Measurements from ENCODE around the gene EHBP1. TPM values are rescaled to one million over a fixed set of nuclear protein-coding genes. Genes with fewer than 3 reads are reported as not detected.

The EHBP1 gene
- total RNA-seq, 4 donors from 2014 or later: 11.1 to 19.0 (median 15.4) TPM

GRCh38 chr2:62938126-62938525 is 232.6 kb downstream of the EHBP1 start:
- no peak overlapping the region for H3K27ac ChIP-seq
- in situ Hi-C loops (cut with MboI; ENCODE audit: low sequenced_read_pairs in 4 of 4): no loop called here
- ATAC-seq: no peak
- intact Hi-C loops (cut with DNase I; ENCODE audit: low total_unique reads): no loop called here
- H3K36me3 ChIP-seq: no peaks in the 10 kb centered on the region
- no peaks in the 10 kb centered on the region for H3K27me3 ChIP-seq
- H3K9me3 ChIP-seq: no peaks in the 10 kb centered on the region
- no peak for DNase-seq
- H3K4me3 ChIP-seq: no peak overlapping the region
- H3K4me1 ChIP-seq: no peaks in the 10 kb centered on the region
- no peak for TF ChIP-seq POLR2A (IDR thresholded peaks at IDR 0.05)
- TF ChIP-seq, protein P1, sequence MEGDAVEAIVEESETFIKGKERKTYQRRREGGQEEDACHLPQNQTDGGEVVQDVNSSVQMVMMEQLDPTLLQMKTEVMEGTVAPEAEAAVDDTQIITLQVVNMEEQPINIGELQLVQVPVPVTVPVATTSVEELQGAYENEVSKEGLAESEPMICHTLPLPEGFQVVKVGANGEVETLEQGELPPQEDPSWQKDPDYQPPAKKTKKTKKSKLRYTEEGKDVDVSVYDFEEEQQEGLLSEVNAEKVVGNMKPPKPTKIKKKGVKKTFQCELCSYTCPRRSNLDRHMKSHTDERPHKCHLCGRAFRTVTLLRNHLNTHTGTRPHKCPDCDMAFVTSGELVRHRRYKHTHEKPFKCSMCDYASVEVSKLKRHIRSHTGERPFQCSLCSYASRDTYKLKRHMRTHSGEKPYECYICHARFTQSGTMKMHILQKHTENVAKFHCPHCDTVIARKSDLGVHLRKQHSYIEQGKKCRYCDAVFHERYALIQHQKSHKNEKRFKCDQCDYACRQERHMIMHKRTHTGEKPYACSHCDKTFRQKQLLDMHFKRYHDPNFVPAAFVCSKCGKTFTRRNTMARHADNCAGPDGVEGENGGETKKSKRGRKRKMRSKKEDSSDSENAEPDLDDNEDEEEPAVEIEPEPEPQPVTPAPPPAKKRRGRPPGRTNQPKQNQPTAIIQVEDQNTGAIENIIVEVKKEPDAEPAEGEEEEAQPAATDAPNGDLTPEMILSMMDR (IDR thresholded peaks at IDR 0.05 in 4 of 5, conservative IDR thresholded peaks at IDR 0.05 in 1 of 5): no peak

DNA sequence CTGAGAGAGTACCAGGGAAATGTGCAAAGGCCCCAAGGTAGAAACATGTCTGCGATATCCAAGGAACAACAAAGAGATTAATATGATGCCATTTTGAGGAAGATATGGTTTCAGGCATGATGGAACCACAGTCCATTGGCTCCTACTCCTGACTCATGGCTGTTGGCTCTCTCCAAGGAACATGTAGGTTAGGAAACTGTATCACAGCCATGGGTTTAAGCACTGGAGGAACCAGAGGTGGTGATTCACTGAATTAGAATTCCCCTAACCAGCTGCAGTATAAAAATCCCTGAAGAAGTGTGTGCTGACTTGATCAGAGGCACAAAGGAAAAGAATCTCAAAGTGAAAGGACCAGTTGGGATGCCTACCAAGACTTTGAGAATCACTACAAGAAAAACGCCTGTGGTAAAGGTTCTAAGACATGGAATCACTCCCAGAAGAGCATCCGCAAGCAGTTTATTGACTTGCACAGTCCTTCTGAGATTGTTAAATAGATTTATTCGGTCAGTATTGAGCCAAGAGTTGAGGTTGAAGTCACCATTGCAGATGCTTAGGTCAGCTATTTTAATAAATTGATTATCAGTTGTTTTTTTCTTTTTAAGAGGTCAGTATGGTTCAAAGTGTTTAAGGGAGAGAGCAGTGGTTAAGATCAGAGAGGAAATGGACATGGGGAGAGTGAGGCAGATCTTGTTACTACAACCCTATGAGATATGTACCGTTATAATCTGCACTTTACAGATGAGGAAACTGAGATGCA is 234.4 kb downstream of the EHBP1 start:
- no peak for TF ChIP-seq POLR2A (IDR thresholded peaks at IDR 0.05)
- TF ChIP-seq, protein P1 (IDR thresholded peaks at IDR 0.05 in 4 of 5, conservative IDR thresholded peaks at IDR 0.05 in 1 of 5): no peak
- Histone ChIP-seq H3K36me3 (peaks cover 0 to 6% of the 10 kb centered on the region in 2 donors), H3K27ac (no peak overlapping the region), H3K4me3 (no peak overlapping the region), H3K9me3 (no peaks in the 10 kb centered on the region), H3K27me3 (no peaks in the 10 kb centered on the region), H3K4me1 (no peaks in the 10 kb centered on the region)
- no peak for DNase-seq
- ATAC-seq: no peak
- intact Hi-C loops (cut with DNase I; ENCODE audit: low total_unique reads) (no loop called here), in situ Hi-C loops (cut with MboI; ENCODE audit: low sequenced_read_pairs in 4 of 4) (no loop called here)

DNA sequence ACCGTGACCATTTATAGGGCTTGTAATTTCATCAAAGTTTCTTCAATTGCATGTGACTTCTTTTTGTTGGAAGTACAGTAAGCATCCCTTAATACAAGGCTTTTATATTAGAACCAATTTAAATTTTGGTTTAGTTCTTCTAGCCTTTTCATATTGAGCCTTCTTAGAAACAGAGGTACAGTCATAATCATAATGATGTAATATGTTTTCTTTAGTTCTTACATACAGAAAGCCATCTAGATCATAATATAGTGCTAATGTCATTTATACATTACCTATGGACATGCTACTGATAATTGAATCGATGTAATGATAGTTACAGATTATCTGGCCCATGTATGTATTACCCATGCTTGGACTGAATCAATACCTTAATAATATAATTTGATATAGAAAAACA is 235.2 kb downstream of the EHBP1 start:
- no peaks in the 10 kb centered on the region for H3K27me3 ChIP-seq
- TF ChIP-seq, protein P1 (IDR thresholded peaks at IDR 0.05 in 4 of 5, conservative IDR thresholded peaks at IDR 0.05 in 1 of 5): no peak
- TF ChIP-seq POLR2A (IDR thresholded peaks at IDR 0.05): no peak
- ATAC-seq (no peak), DNase-seq (no peak)
- H3K4me3 ChIP-seq: no peak overlapping the region
- no peak overlapping the region for H3K27ac ChIP-seq
- no peaks in the 10 kb centered on the region for H3K4me1 ChIP-seq
- intact Hi-C loops (cut with DNase I; ENCODE audit: low total_unique reads) (no loop called here), in situ Hi-C loops (cut with MboI; ENCODE audit: low sequenced_read_pairs in 4 of 4) (no loop called here)
- peaks cover 0 to 6% of the 10 kb centered on the region in 2 donors for H3K36me3 ChIP-seq
- H3K9me3 ChIP-seq: no peaks in the 10 kb centered on the region

DNA sequence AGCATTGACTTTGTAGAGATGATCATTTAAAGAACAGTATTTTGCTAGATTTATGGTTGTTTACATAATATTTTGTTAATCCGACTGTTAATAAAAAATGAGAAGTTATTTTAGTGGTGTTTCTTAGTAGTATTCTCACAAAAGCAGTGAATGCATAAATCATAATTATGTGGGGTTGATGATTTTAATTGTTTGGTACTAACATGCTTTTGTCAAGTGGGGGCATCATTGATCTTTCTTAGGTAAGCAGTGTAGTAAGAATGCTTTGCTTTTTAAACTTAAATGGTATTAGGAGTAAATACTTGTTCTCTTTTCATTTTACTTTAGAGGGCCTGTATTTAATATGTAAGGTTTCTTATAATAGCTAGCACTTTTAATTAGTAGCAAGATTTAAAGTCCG is 235.9 kb downstream of the EHBP1 start:
- Histone ChIP-seq H3K4me1 (no peaks in the 10 kb centered on the region), H3K36me3 (peaks cover 0 to 6% of the 10 kb centered on the region in 2 donors), H3K4me3 (no peak overlapping the region), H3K9me3 (no peaks in the 10 kb centered on the region), H3K27me3 (no peaks in the 10 kb centered on the region), H3K27ac (no peak overlapping the region)
- in situ Hi-C loops (cut with MboI; ENCODE audit: low sequenced_read_pairs in 4 of 4): no loop called here
- intact Hi-C loops (cut with DNase I; ENCODE audit: low total_unique reads): no loop called here
- no peak for DNase-seq
- no peak for TF ChIP-seq POLR2A (IDR thresholded peaks at IDR 0.05)
- TF ChIP-seq, protein P1 (IDR thresholded peaks at IDR 0.05 in 4 of 5, conservative IDR thresholded peaks at IDR 0.05 in 1 of 5): no peak
- no peak for ATAC-seq

Measured in gastrocnemius medialis (tissue), 4 donors.